ENCODE data around the gene MYLK2.

- no peak for TF ChIP-seq SIN3A (IDR thresholded peaks at IDR 0.05; ENCODE audit: low read depth, low read length)
- no peak for TF ChIP-seq CTCF (IDR thresholded peaks at IDR 0.05 in 2 of 3, conservative IDR thresholded peaks at IDR 0.05 in 1 of 3; ENCODE audit: control insufficient read depth in 2 of 3, extremely low read depth in 1 of 3, insufficient read depth in 1 of 3, low read depth in 3 of 3, low read length in 3 of 3)
- no peak for TF ChIP-seq MYC (IDR thresholded peaks at IDR 0.05; ENCODE audit: insufficient read depth, insufficient read length, insufficient replicate concordance, low read length, severe bottlenecking)
- no peak for TF ChIP-seq CREB1 (IDR thresholded peaks at IDR 0.05; ENCODE audit: low read depth)
- TF ChIP-seq ZBTB33 (IDR thresholded peaks at IDR 0.05): no peak
- no peak for TF ChIP-seq CBFB (IDR thresholded peaks at IDR 0.05; ENCODE audit: low read depth)
- no peak for TF ChIP-seq TAF1 (IDR thresholded peaks at IDR 0.05; ENCODE audit: borderline replicate concordance, low read depth, low read length)
- no peak for TF ChIP-seq POLR2A (IDR thresholded peaks at IDR 0.05; ENCODE audit: low read depth, low read length)
- no peak for TF ChIP-seq ZNF217 (IDR thresholded peaks at IDR 0.05)
- no peak for TF ChIP-seq USF2 (IDR thresholded peaks at IDR 0.05; ENCODE audit: borderline replicate concordance, low read depth, low read length)
- TF ChIP-seq FOXK2 (IDR thresholded peaks at IDR 0.05): no peak
Measured at GRCh38 chr20:31827059-31827458, 7.9 kb downstream of the MYLK2 start.

Measured in GM12878 (cell line).